Mesendoderm (in vitro differentiated cells): Measurements from ENCODE around the gene CNPY2.
"Not testable (repeated sequence)": the region's sequence is repeated elsewhere in the genome, so short reads cannot be mapped to it uniquely, and the experiment has no call there.

Source experiments
- DNase-seq: peaks from one replicate; pipeline ENCODE4 v3.0.0; 2013
- H2AK5ac ChIP-seq: 2 replicates; pipeline ENCODE4 v1.6.1; 2013; ENCODE audit warnings: low read length, inconsistent platforms
- H2BK120ac ChIP-seq: 2 replicates; pipeline ENCODE4 v1.6.1; 2013; ENCODE audit warnings: low read depth, mild to moderate bottlenecking, low read length, moderate library complexity, mixed read lengths
- H2BK15ac ChIP-seq: replicated peaks from 2 replicates; pipeline ENCODE4 v1.6.1; 2013; ENCODE audit warnings: low read depth, mild to moderate bottlenecking, moderate library complexity
- H2BK5ac ChIP-seq: 2 replicates; pipeline ENCODE4 v1.6.1; 2013; ENCODE audit warnings: low read length, inconsistent platforms
- H3K18ac ChIP-seq: 2 replicates; pipeline ENCODE4 v1.6.1; 2013; ENCODE audit warnings: mild to moderate bottlenecking, low read length, mixed read lengths
- H3K23ac ChIP-seq: one replicate; pipeline ENCODE4 v1.6.1; 2013; ENCODE audit warnings: low read length
- H3K27ac ChIP-seq: 2 replicates; pipeline ENCODE4 v1.5.1; 2013; ENCODE audit warnings: low read depth, mild to moderate bottlenecking, inconsistent platforms, low read length, moderate library complexity
- H3K27me3 ChIP-seq: 2 replicates; pipeline ENCODE4 v1.6.1; 2013; ENCODE audit warnings: low read length, control low read depth, mild to moderate bottlenecking, inconsistent platforms; ENCODE audit not compliant: insufficient read depth, poor library complexity
- H3K36me3 ChIP-seq: 2 replicates; pipeline ENCODE4 v1.6.1; 2013; ENCODE audit warnings: low read length, inconsistent platforms; ENCODE audit not compliant: control insufficient read depth, insufficient read depth
- H3K4ac ChIP-seq: one replicate; pipeline ENCODE4 v1.6.1; 2013; ENCODE audit warnings: low read depth, mild to moderate bottlenecking, low read length, moderate library complexity
- H3K4me1 ChIP-seq: 2 replicates; pipeline ENCODE4 v1.6.1; 2013; ENCODE audit warnings: low read depth, low read length, inconsistent platforms; ENCODE audit not compliant: control insufficient read depth
- H3K4me2 ChIP-seq: 2 replicates; pipeline ENCODE4 v1.6.1; 2013; ENCODE audit warnings: low read length
- H3K4me3 ChIP-seq: 2 replicates; pipeline ENCODE4 v1.5.1; 2013; ENCODE audit warnings: mild to moderate bottlenecking, low read length
- H3K56ac ChIP-seq: one replicate; pipeline ENCODE4 v1.6.1; 2013; ENCODE audit warnings: low read length
- H3K79me1 ChIP-seq: 2 replicates; pipeline ENCODE4 v1.6.1; 2013; ENCODE audit warnings: low read length, inconsistent platforms
- H3K79me2 ChIP-seq: 2 replicates; pipeline ENCODE4 v1.6.1; 2013; ENCODE audit warnings: mild to moderate bottlenecking, low read length; ENCODE audit not compliant: control insufficient read depth, insufficient read depth
- H3K9ac ChIP-seq: 2 replicates; pipeline ENCODE4 v1.6.1; 2013; ENCODE audit warnings: low read length, inconsistent platforms
- H4K5ac ChIP-seq: one replicate; pipeline ENCODE4 v1.6.1; 2013; ENCODE audit warnings: low read length
- H4K8ac ChIP-seq: one replicate; pipeline ENCODE4 v1.6.1; 2013; ENCODE audit warnings: low read depth, mild to moderate bottlenecking, control low read depth, low read length, moderate library complexity
- WGBS: extraction: QIAGEN DNeasy Blood & Tissue Kit; methylation state at CpG from one replicate; pipeline ENCODE4 v1.1.7; 2013; ENCODE audit warnings: low lambda C conversion rate, missing lambda C conversion rate; ENCODE audit not compliant: insufficient coverage; ENCODE audit errors: extremely low coverage; 5-methylcytosine and 5-hydroxymethylcytosine counted together

Gene CNPY2

DNA sequence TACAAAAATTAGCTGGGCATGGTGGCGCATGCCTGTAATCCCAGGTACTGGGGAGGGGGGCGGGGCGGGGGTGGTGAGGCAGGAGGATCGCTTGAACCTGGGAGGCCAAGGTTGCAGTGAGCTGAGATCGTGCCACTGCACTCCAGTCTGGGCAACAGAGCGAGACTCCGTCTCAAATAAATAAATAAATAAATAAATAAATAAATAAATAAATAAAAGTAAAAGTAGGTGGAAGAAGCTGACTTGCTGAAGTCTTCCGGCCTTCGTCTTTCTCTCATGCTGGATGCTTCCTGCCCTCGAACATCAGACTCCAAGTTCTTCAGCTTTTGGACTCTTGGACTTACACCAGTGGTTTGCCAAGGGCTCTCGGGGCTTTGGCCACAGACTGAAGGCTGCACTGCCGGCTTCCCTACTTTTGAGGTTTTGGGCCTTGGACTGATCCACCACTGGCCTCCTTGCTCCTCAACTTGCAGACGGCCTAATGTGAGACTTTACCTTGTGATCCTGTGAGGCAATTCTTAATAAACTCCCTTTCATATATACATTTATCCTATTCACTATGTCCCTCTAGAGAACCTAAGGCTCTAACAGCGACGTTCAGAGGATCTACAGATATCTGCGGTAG, 49.6 kb downstream of the CNPY2 start:
- peak overlapping the region; percentile 73 for H3K4me3 ChIP-seq
- not testable (repeated sequence) for H3K27me3 ChIP-seq, H3K4ac ChIP-seq, H4K8ac ChIP-seq, H3K79me2 ChIP-seq, H2BK5ac ChIP-seq, H2BK120ac ChIP-seq, H3K36me3 ChIP-seq, H2AK5ac ChIP-seq, H3K27ac ChIP-seq, H3K23ac ChIP-seq, H3K79me1 ChIP-seq, H4K5ac ChIP-seq, DNase-seq, H2BK15ac ChIP-seq, H3K18ac ChIP-seq, H3K4me1 ChIP-seq
- H3K9ac ChIP-seq, result peak overlapping the region; percentile 92
- no CpG with 5 or more reads among the region's 16 CpGs for WGBS
- H3K4me2 ChIP-seq, result peak overlapping the region; percentile 68
- peak overlapping the region; percentile 97 for H3K56ac ChIP-seq

DNA sequence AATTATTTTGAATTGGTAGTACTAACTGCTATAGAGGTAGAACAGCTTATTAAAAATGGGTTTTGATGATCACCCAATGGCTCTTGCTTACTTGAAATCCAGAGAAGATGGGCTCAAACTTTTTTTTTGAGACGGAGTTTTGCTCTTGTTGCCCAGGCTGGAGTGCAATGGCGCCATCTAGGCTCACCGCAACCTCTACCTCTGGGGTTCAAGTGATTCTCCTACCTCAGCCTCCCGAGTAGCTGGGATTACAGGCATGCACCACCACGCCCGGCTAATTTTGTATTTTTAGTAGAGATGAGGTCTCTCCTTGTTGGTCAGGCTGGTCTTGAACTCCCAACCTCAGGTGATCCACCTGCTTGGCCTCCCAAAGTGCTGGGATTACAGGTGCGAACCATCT, 52.8 kb downstream of the CNPY2 start:
- H3K4me1 ChIP-seq, H3K79me1 ChIP-seq, H4K5ac ChIP-seq, H2BK5ac ChIP-seq, H3K56ac ChIP-seq, H2BK120ac ChIP-seq, H3K18ac ChIP-seq, H3K79me2 ChIP-seq, H3K4ac ChIP-seq, H4K8ac ChIP-seq, H3K27me3 ChIP-seq, H3K4me3 ChIP-seq, H3K4me2 ChIP-seq, H3K9ac ChIP-seq, H2BK15ac ChIP-seq, H3K36me3 ChIP-seq, H2AK5ac ChIP-seq, DNase-seq, H3K27ac ChIP-seq, H3K23ac ChIP-seq: not testable (repeated sequence)
- no CpG with 5 or more reads among the region's 7 CpGs for WGBS

DNA sequence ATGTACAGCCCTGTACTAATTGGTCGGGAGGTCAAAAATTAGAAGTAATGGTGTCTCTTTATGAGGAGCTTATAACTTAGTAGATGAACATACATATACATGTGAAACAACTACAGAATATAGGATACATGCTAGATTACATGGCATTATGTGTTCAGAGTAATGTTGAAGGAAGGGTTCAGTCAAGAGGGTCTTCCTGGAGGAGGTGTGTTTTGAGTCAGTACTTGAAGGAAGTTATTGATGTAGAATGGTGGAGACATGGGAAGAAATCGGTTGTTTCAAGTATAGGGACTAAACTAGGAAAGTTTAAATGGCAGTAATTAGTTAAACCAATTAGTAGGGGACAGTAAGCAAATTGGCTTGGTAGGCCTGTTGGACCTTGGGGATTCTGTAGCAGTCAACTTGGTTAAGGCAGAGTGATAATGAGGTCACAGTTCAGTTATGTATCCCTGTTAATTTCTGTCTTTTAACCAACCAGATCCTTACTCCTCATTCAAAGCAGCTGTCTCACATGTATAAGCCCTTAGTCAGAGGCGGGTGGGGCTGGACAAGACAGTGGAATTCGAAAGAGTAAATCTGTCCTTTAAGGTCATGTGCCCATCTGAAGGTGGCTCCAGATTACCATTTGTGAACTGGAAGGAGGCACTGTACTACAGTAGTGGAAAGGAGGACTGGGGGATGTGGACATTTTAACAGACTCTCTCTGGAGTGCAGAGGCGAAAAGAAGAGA, 54.1 kb downstream of the CNPY2 start:
- H3K27ac ChIP-seq, result no peak overlapping the region
- H3K9ac ChIP-seq, result no peak overlapping the region
- H2BK15ac ChIP-seq, result no peak overlapping the region
- peaks cover 5% of the 10 kb centered on the region for H3K79me1 ChIP-seq
- no peak overlapping the region for H3K18ac ChIP-seq
- WGBS, result 100% methylated on average over 1 of the region's 5 CpGs
- H4K8ac ChIP-seq, result no peak overlapping the region
- H3K4me1 ChIP-seq, result peaks cover 4% of the 10 kb centered on the region
- H3K36me3 ChIP-seq, result no peaks in the 10 kb centered on the region
- DNase-seq, result peak; percentile 62
- no peaks in the 10 kb centered on the region for H3K27me3 ChIP-seq
- H3K23ac ChIP-seq, result no peak overlapping the region
- H2AK5ac ChIP-seq, result no peak overlapping the region
- H4K5ac ChIP-seq, result no peak overlapping the region
- no peak overlapping the region for H3K4me2 ChIP-seq
- no peak overlapping the region for H2BK120ac ChIP-seq
- H3K56ac ChIP-seq, result no peak overlapping the region
- no peaks in the 10 kb centered on the region for H3K79me2 ChIP-seq
- H3K4ac ChIP-seq, result no peak overlapping the region
- no peak overlapping the region for H2BK5ac ChIP-seq
- H3K4me3 ChIP-seq, result no peak overlapping the region

DNA sequence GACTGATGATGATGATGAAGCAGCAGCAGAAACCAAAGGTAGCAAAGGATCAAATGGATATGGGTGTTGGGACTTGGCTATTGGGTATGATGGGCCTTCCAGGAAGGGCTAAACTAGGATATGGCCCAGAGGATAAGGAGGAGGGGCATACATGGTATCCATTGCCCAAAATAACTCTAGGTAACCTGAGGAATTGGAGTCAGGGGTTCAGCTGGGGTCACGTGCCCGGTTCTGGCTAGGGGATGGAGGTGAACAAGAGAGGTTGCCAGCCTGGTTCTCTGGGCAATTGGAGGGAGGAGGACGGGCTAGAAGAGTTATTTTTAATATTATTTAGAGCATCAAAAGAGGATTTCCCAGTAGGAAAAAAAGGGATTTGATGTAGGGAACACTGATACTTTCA, 54.9 kb downstream of the CNPY2 start:
- H3K36me3 ChIP-seq, result peaks cover under 1% of the 10 kb centered on the region
- no CpG with 5 or more reads among the region's 3 CpGs for WGBS
- no peak overlapping the region for H3K56ac ChIP-seq
- no peak overlapping the region for H3K27ac ChIP-seq
- no peak overlapping the region for H3K23ac ChIP-seq
- H2BK5ac ChIP-seq, result no peak overlapping the region
- no peak overlapping the region for H3K4me3 ChIP-seq
- H2AK5ac ChIP-seq, result no peak overlapping the region
- H3K18ac ChIP-seq, result no peak overlapping the region
- H3K9ac ChIP-seq, result no peak overlapping the region
- no peak overlapping the region for H2BK120ac ChIP-seq
- H3K4me1 ChIP-seq, result peaks cover 8% of the 10 kb centered on the region
- no peak overlapping the region for H2BK15ac ChIP-seq
- H3K4me2 ChIP-seq, result no peak overlapping the region
- H3K4ac ChIP-seq, result no peak overlapping the region
- no peak overlapping the region for H4K8ac ChIP-seq
- H3K79me2 ChIP-seq, result peaks cover 3% of the 10 kb centered on the region
- H3K79me1 ChIP-seq, result peaks cover 8% of the 10 kb centered on the region
- H3K27me3 ChIP-seq, result no peaks in the 10 kb centered on the region
- no peak for DNase-seq
- H4K5ac ChIP-seq, result no peak overlapping the region

DNA sequence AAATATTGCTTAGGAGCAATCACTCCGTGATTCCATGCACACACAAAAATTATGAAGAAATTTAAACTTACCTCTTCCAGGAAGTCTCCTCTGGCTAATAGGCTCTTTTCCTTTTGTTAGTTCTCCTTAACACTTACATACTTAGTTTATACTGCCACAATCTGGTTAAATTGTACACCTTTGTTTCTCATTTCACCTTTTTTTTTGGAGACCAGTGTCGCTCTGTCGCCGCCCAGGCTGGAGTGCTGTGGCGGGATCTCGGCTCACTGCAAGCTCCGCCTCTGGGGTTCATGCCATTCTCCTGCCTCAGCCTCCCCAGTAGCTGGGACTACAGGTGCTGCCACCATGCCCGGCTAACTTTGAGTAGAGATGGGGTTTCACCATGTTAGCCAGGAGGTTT, 55.4 kb downstream of the CNPY2 start:
- H4K8ac ChIP-seq, result no peak overlapping the region
- no peak overlapping the region for H3K56ac ChIP-seq
- H3K4me1 ChIP-seq, result peaks cover 8% of the 10 kb centered on the region
- H3K27ac ChIP-seq, result no peak overlapping the region
- H2AK5ac ChIP-seq, result no peak overlapping the region
- H2BK5ac ChIP-seq, result no peak overlapping the region
- no peak overlapping the region for H3K4me3 ChIP-seq
- H3K4ac ChIP-seq, result no peak overlapping the region
- H3K18ac ChIP-seq, result no peak overlapping the region
- peaks cover 3% of the 10 kb centered on the region for H3K36me3 ChIP-seq
- H3K79me2 ChIP-seq, result peaks cover 6% of the 10 kb centered on the region
- no peak overlapping the region for H3K9ac ChIP-seq
- peaks cover 12% of the 10 kb centered on the region for H3K79me1 ChIP-seq
- H3K23ac ChIP-seq, result no peak overlapping the region
- H3K27me3 ChIP-seq, result no peaks in the 10 kb centered on the region
- WGBS, result no CpG with 5 or more reads among the region's 8 CpGs
- no peak overlapping the region for H2BK120ac ChIP-seq
- H3K4me2 ChIP-seq, result no peak overlapping the region
- no peak overlapping the region for H2BK15ac ChIP-seq
- no peak for DNase-seq
- no peak overlapping the region for H4K5ac ChIP-seq
